Sigmoid colon (tissue), 7 donors: ENCODE measurements around the gene RPS6KA5. TPM values are rescaled to one million over a fixed set of nuclear protein-coding genes. Genes with fewer than 3 reads are reported as not detected.

Experiments used
- DNase-seq: peaks from one replicate; pipeline ENCODE4 v3.0.0-alpha.2; 2019
- H3K27ac ChIP-seq, 4 donors: fragments of 200-600 bp; sonication (generic); one replicate each; pipeline ENCODE4 v1.5.1; 2016 to 2019; ENCODE audit warnings: mild to moderate bottlenecking in 1 of 4
- H3K27me3 ChIP-seq, 3 donors: fragments of 200-600 bp; sonication (generic); one replicate each; pipeline ENCODE4 v1.5.1; 2019; ENCODE audit warnings: mild to moderate bottlenecking in 1 of 3
- H3K36me3 ChIP-seq, 4 donors: fragments of 200-600 bp; sonication (generic); one replicate each; pipeline ENCODE4 v1.5.1; 2016 to 2019
- H3K4me1 ChIP-seq, 4 donors: fragments of 200-600 bp; sonication (generic); one replicate each; pipeline ENCODE4 v1.5.1; 2017 to 2019
- H3K4me3 ChIP-seq, 4 donors: fragments of 200-600 bp; sonication (generic); one replicate each; pipeline ENCODE4 v1.5.1; 2017 to 2019; ENCODE audit warnings: mild to moderate bottlenecking in 2 of 4, moderate library complexity in 1 of 4
- H3K9me3 ChIP-seq, 4 donors: fragments of 200-600 bp in 3 of 4; sonication (generic) in 3 of 4; one replicate each; pipeline versions ENCODE4 v1.5.1 to v1.6.1; 2013 to 2019
- CTCF ChIP-seq, 4 experiments: fragments of 450-650 bp in 3 of 4; fragments of 200-600 bp in 1 of 4; IDR thresholded peaks; one replicate each; pipeline ENCODE4 v1.5.1; 2016 to 2019; ENCODE audit warnings: antibody characterized with exemption in 4 of 4, mild to moderate bottlenecking in 3 of 4, moderate library complexity in 2 of 4
- EP300 ChIP-seq, 4 donors: sonication (generic); formaldehyde crosslinking; IDR thresholded peaks; one replicate each; pipeline ENCODE4 v1.6.1; 2017; ENCODE audit warnings: antibody characterized with exemption in 4 of 4
- POLR2A ChIP-seq, 2 donors: fragments of 450-650 bp; IDR thresholded peaks; one replicate each; pipeline ENCODE4 v1.6.1; 2016; ENCODE audit warnings: antibody characterized with exemption in 2 of 2, mild to moderate bottlenecking in 2 of 2, moderate library complexity in 2 of 2
- POLR2AphosphoS5 ChIP-seq, 4 donors: sonication (generic); formaldehyde crosslinking; IDR thresholded peaks; one replicate each; pipeline ENCODE4 v1.6.1; 2017; ENCODE audit warnings: antibody characterized with exemption in 4 of 4
- WGBS, 2 donors: extraction: QIAGEN DNeasy Blood & Tissue Kit; methylation state at CpG; one replicate each; pipeline ENCODE4 v1.1.7; 2013; 5-methylcytosine and 5-hydroxymethylcytosine counted together
- intact Hi-C: fragments of 100-400 bp; cut with DNase I; formaldehyde crosslinking; loops from one replicate; pipeline ENCODE4 v1.15.1; 2023
- polyA plus RNA-seq, 3 donors: library from polyadenylated mRNA; stranded (reverse); fragments of 200-250 nt; gene quantifications; one replicate each; pipeline ENCODE4 v1.2.3, GENCODE V29; 2013
- total RNA-seq, 4 donors: library from RNA; depleted of rRNA; stranded (reverse); fragments of >200 nt; gene quantifications; one replicate each; pipeline ENCODE4 v1.1.0, GENCODE V29; 2016
- donor health status: healthy with polysubstance abuse.
- donor health status: Bipolar disorder and iron deficiency.
- donor health status: healthy.

The RPS6KA5 gene
- total and polyA plus RNA-seq, 7 donors: 3.6 to 36.4 (median 18.2) TPM

DNA sequence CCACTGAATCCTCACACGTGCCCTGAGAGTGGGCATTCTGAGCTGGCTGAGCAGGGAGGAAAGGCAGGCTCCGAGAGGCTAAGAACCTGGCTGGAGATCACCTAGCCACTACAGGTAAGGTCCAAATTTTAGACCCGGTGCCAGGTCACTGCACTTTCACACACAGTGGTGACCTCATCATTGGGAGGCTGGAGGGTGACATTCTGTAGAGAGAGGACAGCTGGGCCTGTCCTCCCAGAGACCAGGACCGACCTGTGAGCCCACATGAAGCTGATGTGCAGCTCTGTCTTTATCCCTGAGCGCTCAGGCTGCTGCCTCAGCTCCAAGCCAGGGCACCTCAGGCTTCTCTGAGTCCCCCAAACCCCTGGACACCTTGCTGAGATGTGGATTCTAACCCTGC, 248.3 kb downstream of the RPS6KA5 start:
- no peak for DNase-seq
- H3K4me1 ChIP-seq: peaks cover 0 to 49% (median 39%) of the 10 kb centered on the region in 4 donors
- H3K27me3 ChIP-seq: no peaks in the 10 kb centered on the region
- no peaks in the 10 kb centered on the region for H3K36me3 ChIP-seq
- WGBS, 2 donors: 90 to 94% methylated on average over 5 of the region's 5 CpGs
- no peak overlapping the region for H3K4me3 ChIP-seq
- no peak overlapping the region for H3K27ac ChIP-seq
- H3K9me3 ChIP-seq: no peaks in the 10 kb centered on the region
- TF ChIP-seq EP300 (IDR thresholded peaks at IDR 0.05) (no peak), POLR2A (IDR thresholded peaks at IDR 0.05) (no peak), CTCF (IDR thresholded peaks at IDR 0.05) (no peak), POLR2AphosphoS5 (IDR thresholded peaks at IDR 0.05) (no peak)
- intact Hi-C loops: no loop called here

GRCh38 chr14:90811641-90812040, 248.8 kb downstream of the RPS6KA5 start:
- Histone ChIP-seq H3K4me1 (peaks cover 0 to 52% (median 42%) of the 10 kb centered on the region in 4 donors), H3K27me3 (no peaks in the 10 kb centered on the region), H3K27ac (no peak overlapping the region), H3K4me3 (no peak overlapping the region), H3K36me3 (no peaks in the 10 kb centered on the region), H3K9me3 (no peaks in the 10 kb centered on the region)
- TF ChIP-seq CTCF (IDR thresholded peaks at IDR 0.05) (no peak), EP300 (IDR thresholded peaks at IDR 0.05) (no peak), POLR2A (IDR thresholded peaks at IDR 0.05) (no peak), POLR2AphosphoS5 (IDR thresholded peaks at IDR 0.05) (no peak)
- 93% methylated on average over 10 of the region's 10 CpGs for WGBS, 2 donors
- intact Hi-C loops: no loop called here
- DNase-seq: no peak

DNA sequence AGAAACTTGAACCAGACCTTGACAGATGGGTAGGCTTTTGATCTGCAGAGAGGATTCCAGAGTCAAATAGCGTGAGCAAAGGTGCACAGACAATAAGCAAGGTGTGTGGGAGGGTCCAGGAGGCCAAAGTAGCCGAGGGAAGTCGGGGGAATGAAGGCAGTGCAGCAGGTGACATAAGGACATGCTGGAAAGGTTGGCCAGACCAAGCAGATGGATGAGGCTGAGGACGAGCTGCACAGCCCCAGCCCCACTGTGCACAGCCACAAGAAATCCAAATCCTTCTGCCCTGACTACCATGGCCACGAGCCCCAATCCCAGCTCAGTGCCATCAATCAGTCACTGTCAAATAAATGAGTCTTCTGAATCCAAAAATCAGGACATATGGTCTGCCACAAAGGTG, 249.6 kb downstream of the RPS6KA5 start:
- 77 to 78% methylated on average over 5 of the region's 5 CpGs for WGBS, 2 donors
- intact Hi-C loops: no loop called here
- H3K4me3 ChIP-seq: no peak overlapping the region
- no peaks in the 10 kb centered on the region for H3K36me3 ChIP-seq
- no peaks in the 10 kb centered on the region for H3K9me3 ChIP-seq
- no peaks in the 10 kb centered on the region for H3K27me3 ChIP-seq
- peaks cover 0 to 58% (median 48%) of the 10 kb centered on the region in 4 donors for H3K4me1 ChIP-seq
- TF ChIP-seq POLR2A (IDR thresholded peaks at IDR 0.05): no peak
- TF ChIP-seq CTCF (IDR thresholded peaks at IDR 0.05): no peak
- TF ChIP-seq EP300 (IDR thresholded peaks at IDR 0.05): no peak
- TF ChIP-seq POLR2AphosphoS5 (IDR thresholded peaks at IDR 0.05): no peak
- no peak for DNase-seq
- H3K27ac ChIP-seq: no peak overlapping the region

DNA sequence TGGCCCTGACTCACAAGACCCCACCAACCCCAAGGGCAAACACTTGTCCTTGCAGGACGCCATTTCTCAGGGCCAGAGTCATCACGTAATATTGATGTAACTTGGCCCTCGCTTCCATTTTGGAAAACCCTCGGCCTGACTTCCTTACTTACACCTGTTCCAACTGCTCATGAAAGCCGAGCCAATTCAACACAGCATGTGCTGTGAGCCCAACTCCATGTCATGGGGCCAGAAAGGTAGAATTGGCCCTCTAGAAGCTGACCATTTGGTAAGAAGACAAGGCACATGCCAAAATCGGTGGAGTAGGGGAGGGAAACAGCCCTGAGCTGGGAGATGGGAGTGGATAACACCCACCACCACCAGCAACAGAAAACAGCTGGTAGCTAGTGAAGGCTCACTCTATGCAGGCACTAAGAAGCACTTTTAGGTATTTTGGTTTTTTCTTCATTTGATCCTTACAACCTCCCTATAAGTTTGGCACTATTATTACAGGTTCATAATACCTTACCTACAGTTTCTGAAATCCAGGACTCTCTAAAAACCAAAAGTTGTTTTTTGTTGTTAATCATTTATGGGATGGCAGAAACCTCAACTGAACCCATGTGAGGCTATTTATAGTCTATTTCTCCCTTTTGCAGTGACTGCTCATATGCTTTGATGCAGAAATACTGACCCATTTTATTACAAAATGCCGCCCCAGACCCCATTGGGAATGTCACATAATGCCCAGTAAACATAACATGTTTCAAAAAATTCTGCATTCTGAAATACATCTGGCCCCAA, 250.7 kb downstream of the RPS6KA5 start:
- no peak overlapping the region for H3K27ac ChIP-seq
- WGBS, 2 donors: 95 to 96% methylated on average over 7 of the region's 7 CpGs
- H3K4me1 ChIP-seq: peaks cover 0 to 51% (median 43%) of the 10 kb centered on the region in 4 donors
- DNase-seq: no peak
- no peaks in the 10 kb centered on the region for H3K36me3 ChIP-seq
- H3K27me3 ChIP-seq: no peaks in the 10 kb centered on the region
- no peaks in the 10 kb centered on the region for H3K9me3 ChIP-seq
- intact Hi-C loops: no loop called here
- TF ChIP-seq POLR2AphosphoS5 (IDR thresholded peaks at IDR 0.05) (no peak), POLR2A (IDR thresholded peaks at IDR 0.05) (no peak), EP300 (IDR thresholded peaks at IDR 0.05) (no peak), CTCF (IDR thresholded peaks at IDR 0.05) (no peak)
- H3K4me3 ChIP-seq: no peak overlapping the region
